G401.6 (cell line): ENCODE data around the gene UQCRC1.

ENCODE experiments used
- FAIRE-seq: peaks from 2 replicates; lab custom pipeline; 2012; peaks lifted over from hg19 to GRCh38; lab: Jason Lieb, UNC

UQCRC1 gene

DNA sequence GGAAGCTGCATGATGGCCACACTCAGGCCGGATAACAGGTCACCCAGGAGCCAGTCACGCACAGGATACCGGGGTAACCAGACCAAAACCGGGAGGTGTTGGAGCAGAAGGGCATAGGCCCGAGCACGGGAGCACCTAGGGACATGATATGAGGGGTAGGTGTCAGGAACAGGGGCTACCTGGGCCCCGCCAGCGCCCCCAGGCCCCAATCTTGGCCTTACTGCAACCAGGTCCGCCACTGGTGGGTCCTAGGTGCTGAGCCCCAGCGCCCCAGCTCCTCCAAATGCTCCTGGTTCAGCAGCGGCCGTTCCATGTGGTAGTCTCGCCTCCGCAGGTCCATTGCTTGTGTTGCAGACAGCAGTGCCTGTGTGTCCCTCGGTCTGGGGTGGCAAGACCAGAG lies 23.8 kb upstream of the UQCRC1 start:
- no peak for FAIRE-seq

DNA sequence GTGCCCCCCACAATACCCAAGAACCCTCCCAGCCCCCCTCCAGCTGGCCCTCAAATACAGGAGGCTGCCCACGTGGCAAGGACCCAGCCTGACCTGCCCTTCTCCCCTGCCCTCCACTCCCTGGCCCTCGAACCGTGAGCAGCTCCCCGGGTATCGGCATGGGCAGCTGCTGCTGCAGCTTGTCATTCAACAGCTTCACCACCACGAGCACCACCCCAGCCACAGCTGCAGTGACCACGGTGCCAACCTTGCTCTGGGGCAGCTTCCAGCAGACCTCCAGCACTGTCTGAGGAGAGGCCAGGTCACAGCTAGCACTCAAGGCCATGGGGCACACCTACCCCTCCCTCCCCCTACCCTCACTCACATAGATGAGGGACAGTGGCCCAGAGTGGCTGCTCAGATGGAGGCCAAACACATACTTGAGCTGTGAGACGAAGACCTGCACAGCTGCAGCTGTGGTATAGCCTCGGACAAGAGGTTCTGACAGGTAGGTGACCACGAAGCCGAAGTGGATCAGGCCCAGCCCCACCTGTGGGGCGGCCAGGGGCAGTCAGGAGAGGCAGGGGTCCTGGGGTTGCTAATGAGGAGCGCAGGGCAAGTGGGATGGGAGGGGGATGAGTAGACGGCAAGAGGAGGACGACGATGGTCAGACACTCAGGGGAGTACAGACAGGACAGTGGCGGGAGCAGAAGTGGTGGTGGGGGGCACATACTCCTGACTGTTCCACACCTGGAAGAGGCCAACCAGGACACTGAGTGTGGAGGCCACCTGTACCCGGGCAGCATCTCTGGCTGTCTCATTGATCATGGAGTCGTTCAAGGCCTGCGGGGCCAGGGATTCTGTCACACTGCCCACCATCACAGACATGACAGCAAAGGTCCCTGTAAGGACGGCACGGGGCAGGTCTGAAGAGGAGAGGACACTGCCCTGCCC lies 22.3 kb upstream of the UQCRC1 start:
- no peak for FAIRE-seq

GRCh38 chr3:48630833-48631232 lies 21.4 kb upstream of the UQCRC1 start:
- no peak for FAIRE-seq

DNA sequence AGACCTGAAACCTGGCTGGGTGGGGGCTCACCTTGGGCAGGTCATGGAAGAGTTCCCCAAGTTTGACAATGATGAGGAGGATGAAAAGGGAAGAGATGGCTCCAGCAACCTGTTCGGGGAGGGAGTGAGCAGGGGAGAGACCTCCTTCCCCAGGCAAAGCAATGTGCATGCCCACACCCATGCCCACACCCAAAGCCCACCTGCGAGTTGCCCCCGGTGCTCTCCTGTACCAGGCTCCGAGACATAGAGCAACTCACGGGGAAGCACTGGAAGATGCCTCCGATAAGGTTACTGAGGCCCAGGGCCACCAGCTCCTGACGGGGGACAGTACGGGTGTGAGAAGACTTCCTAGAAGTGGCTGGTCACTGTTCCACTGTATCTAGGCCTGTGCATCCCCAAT lies 21.0 kb upstream of the UQCRC1 start:
- no peak for FAIRE-seq

- no peak for FAIRE-seq
These were observed 20.4 kb upstream of the UQCRC1 start for GRCh38 chr3:48629894-48630293.

GRCh38 chr3:48628277-48629017 lies 19.0 kb upstream of the UQCRC1 start:
- FAIRE-seq, result no peak

DNA sequence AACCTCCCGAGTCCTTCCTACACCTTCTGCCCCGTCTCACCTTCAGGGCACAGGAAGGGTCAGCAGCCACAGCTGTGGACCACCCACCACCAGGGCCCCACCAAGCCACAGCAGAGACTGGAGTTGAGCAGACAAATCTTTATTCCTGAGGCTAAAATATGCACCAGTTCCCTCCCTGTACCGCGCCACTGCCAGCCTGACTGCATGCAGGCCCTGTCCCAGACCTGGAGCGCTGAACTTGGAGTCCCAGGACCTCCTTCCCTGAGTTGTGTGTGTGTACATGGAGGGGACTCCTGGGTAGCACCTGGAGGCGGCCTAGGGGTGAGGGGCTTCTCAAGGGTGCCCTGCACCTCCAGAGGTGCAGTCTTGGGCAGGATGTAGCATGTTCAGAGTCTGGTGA lies 16.2 kb upstream of the UQCRC1 start:
- FAIRE-seq, result no peak

DNA sequence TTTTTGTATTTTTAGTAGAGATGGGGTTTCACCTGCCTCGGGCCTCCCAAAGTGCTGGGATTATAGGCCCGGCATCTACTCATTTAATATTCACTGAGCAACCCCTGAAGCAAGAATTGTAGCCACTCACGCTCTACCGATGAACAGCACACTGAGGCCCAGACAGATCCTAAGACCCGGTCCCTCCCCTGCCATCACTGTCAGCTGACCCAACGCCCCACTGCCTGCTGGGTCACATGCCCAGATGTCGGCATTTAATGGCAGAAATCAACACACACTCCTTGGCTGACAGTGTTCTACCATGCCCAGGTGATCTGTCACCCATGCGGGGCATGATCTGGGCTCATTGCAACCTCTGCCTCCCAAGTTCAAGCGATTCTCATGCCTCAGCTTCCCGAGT lies 15.3 kb upstream of the UQCRC1 start:
- FAIRE-seq, result no peak

DNA sequence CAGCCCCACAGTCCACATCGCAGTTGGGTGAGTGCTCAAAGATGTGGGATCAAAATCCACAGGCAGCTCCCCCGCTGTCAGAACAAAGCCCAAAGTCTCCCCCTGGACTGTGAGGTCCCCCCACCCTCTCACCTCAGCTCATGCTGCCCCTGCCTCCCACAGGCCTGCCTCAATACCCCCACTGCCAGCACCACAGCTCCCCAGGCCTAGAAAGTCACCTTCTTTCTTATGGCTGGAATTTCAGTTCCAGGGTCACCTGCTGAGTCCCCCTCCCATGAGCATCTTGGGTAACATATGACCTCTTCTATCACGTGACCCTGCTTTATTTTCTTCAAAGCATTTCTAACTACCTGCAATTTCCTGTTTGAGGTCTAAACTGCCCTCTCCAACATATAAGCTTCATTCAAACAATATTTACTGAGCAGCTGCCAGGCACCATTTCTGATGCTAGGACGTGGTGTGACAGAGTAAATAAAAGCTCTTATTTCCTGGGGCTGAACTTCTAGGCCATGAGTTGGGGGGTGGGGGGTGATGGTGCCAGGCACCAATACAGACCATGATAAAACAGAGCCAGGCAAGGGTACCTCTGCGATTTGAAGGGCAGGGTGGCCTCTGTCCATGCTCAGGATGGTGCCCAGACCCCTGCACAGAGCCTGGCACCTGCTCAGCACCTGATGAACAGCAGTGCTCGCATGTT lies 14.6 kb upstream of the UQCRC1 start:
- no peak for FAIRE-seq

- FAIRE-seq, result no peak
These were observed 12.0 kb upstream of the UQCRC1 start, which contains the start of gene TMEM89 for GRCh38 chr3:48621461-48621869. Gene TMEM89 (minus strand): TSS chr3:48621769. CDS start chr3:48621756, 13 bp downstream.

- no peak for FAIRE-seq
These were observed 10.4 kb upstream of the UQCRC1 start for GRCh38 chr3:48619541-48620524.

- FAIRE-seq, result no peak
These were observed 8.1 kb upstream of the UQCRC1 start for GRCh38 chr3:48617559-48617958.

- no peak for FAIRE-seq
These were observed 4.6 kb upstream of the UQCRC1 start for GRCh38 chr3:48614044-48614443.

DNA sequence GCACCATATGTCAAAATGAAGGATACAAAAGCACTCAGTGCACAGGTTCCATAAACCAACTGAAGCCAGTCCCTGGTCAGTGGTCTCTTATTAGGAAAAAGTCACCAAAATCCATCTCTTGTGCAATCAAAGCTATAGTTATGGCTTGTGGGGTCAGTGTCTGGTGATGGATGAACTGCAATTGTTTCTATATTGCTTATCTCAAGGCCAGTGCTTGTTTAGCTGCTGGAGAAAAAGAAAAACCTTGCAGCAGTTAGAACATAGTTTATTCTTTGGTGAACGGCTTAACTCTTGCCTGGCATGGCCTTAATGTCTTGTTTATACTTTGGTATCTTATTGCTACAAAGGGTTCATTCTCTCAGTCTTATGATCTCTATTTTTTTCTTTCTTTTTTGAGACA lies 2.9 kb upstream of the UQCRC1 start:
- FAIRE-seq, result no peak

DNA sequence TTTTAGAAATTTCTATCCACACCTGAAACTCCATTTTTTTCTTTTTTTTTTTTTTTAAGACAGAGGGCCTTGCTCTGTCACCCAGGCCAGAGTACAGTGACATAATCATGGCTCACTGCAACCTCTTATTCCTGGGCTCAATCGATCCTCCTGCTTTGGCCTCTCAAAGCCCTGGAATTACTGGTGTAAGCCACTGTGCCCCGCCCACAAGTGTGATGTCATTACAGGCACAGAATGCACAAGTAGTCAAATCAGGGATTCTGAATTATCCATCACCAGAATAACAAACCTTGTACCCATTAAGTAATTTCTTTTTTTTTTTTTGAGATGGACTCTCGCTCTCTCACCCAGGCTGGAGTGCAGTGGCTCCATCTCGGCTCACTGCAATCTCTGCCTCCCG lies 1.9 kb downstream of the UQCRC1 start:
- FAIRE-seq, result no peak

DNA sequence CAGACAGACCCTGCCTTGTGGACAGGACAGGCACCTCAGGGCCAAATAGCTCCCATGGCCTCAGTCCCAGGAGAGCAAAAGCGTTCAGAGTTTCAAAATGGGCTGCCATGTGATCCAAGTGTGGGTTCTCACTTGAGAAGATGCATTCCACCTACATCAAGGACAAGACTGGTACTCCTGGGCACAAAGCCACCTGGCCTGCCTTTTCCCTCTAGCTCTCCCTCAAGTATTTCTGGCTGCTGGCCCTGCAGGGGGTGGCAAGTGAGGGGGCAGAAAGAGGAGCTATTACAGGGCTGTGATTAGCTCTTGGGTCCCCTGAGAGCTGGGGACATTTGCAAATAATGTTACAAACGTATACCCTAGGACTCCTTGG lies 7.8 kb downstream of the UQCRC1 start:
- FAIRE-seq, result no peak

DNA sequence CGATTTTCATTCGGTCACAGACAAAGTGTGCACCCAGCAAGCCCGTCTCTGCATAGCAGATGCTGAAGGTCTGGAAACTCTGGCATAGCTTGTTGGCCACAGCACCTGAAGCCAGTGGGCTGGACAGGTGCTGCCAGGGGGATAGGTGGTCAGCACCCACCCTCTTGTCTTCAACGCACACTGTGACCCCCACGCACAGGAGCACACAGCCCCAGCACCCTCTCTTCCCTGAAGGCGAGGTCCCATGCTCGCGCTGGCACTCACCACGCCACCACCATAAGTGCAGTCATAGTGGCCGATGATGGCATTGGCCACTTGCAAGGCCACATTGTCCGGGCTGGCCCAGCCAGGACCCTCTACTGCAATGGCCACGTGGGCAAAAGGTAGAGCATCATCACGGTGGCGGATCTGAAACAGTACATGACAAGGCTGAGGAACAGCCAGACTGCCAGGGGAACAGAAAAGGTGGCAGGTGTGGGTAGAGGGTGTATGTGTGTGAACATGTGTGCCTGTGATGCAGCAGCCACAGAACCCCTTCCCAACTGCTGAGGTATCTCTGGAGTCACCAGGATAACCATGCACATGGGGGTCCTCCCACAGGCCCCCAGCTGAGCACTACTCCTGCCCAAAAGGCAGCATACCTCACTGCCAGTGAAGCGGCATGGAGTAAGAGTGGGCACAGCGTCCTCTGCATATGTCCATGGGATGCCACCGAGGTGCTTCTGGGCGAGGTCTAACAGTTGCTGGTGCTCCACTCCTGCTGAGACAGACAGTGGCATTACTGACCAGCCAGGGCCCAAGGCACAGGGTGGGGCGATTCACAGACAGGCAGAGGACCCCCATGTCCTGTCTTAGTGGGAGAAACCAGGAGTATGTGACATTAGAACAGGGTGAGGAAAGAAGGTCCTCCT lies 8.5 kb downstream of the UQCRC1 start:
- FAIRE-seq, result no peak

GRCh38 chr3:48599509-48600285 lies 9.7 kb downstream of the UQCRC1 start:
- no peak for FAIRE-seq

GRCh38 chr3:48599077-48599501 lies 10.4 kb downstream of the UQCRC1 start:
- no peak for FAIRE-seq
